Left renal pelvis (tissue), 4 donors: ENCODE results near the gene TIGD1. TPM values are rescaled to one million over a fixed set of nuclear protein-coding genes. Genes with fewer than 3 reads are reported as not detected.

Experiments
- DNase-seq, 4 donors: peaks; one replicate each; pipeline ENCODE4 v3.0.0-alpha.2; 2013; ENCODE audit warnings: low read depth in 4 of 4, low spot score in 3 of 4
- polyA plus RNA-seq, 4 donors: library from polyadenylated mRNA; unstranded; fragments of 120-200 nt; gene quantifications; one replicate each; pipeline ENCODE4 v1.2.1, GENCODE V29; 2013; ENCODE audit not compliant: insufficient read length in 4 of 4

The TIGD1 gene
- 10 to 100 TPM in 3 of 4 donors, 1 to 10 TPM in 1; 9.5 to 15.6 (median 11.9) TPM for polyA plus RNA-seq

DNA sequence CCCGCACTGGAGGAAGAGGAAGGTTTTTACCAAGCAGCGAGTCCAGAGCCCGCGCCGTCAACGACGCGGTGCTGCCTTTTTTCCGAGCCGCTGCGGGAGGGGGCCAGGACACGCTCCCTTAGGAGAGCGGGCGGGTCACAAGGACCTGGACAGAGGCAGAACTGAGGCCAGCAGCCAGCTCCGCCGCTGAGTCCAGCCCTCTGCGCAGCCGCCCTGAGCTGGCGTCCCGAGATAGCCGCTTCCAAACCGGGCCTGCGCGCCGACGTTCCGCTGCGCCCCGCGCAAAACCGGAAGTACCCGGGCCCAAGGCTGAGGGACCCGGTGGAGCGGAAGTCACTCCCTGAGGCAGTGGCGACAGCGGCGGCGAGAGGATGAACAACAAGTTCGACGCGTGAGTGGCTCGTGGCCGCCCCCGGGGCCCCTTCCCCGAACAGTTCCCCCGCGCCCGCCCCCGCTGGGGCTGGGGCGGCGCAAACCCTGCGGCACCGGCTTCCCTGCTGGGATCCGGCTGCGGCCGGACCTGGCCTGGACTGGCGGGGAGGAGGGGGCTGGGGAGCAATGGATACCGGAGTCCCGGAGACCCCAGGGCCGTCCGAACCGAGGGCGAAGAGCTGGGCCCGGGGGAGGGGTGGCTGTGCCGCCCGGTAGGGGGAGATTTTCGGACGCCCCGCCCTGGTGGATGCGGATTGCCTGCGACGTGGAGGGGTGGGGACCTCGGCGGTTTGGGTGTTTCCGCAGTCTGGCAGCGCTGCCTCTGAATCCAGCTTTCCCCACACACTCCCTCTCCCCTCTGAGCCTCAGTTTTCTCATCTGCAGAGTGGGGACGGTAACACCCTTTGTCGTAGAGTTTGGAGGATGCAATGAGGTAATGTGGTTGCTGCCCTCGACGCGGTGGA, at the start of gene TIGD1, which contains the start of gene EIF4E2:
TIGD1 (minus strand) TSS at position 204 of the 896 bp plus-strand sequence. CDS start 675 bp downstream, outside the sequence.
EIF4E2 (plus strand) TSS at position 336 of the 896 bp plus-strand sequence; CDS start at position 372, 36 bp downstream.
- peak; percentile 85 to 90 (median 88) for DNase-seq

DNA sequence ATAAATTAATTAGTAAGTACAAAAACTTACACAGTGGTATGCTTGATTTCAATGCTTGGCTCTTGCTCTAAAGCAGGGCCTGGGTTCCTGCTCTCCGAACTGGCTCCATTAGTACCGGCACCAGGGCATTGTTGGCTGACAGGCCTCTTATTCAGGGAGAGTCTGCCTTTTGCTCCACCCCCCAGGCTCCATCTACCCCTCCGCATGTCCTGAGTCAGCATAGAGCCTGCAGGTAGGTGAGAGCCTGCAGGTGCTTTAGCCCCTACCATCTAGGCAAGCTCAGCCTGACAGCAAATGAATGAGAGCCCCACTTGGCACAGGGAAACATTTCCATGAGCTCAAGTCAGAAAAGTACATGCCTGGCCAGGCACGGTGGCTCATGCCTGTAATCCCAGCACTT, 47.9 kb upstream of the TIGD1 start:
- DNase-seq, result no peak

DNA sequence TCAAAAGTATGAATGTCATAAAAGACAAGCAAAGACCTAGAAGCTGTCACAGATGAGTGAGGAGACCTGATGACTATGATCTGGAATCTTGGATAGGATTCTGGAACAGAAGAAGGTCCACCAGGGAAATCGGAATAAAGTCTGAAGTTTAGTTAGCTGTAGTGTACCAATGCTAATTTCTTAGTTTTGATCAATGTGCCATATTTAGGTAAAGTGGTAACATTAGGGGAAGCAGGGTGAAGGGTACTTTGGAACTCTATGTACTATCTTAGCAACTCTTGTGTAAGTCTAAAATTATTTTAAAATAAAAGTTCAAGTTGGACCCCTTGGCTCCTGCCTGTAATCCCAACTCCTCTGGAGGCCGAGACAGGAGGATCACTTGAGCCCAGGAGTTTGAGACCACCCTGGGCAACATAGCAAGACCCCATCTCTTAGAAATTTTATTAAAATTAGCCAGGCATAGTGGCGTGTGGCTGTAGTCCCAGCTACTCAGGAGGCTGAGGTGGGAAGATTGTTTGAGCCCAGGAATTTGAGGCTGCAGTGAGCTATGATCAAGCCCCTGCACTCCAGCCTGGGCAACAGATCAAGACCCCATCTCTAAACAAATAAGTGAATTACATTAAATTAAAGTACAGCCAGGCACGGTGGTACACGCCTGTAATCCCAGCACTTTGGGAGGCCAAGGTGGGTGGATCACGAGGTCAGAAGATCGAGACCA, 47.2 kb upstream of the TIGD1 start:
- DNase-seq, result no peak

DNA sequence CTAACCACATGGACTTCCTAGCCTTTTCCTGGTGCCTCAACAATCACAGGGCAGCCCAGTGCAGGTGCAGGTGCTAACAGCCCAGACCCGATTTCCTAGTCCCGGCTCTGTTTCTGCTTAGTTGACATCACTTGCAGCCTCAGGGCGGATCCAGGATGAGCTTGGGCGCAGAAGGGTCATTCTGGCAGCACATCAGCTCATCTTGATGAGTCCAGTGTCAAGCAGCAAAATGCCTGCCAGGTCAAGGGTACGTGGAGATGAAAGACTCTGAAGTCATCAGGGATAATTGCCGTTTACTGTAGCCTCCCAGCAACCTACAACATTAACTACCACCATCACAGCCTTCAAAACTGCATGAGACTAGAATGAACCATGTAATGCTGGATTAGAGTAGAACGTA, 43.6 kb upstream of the TIGD1 start:
- DNase-seq, result no peak

DNA sequence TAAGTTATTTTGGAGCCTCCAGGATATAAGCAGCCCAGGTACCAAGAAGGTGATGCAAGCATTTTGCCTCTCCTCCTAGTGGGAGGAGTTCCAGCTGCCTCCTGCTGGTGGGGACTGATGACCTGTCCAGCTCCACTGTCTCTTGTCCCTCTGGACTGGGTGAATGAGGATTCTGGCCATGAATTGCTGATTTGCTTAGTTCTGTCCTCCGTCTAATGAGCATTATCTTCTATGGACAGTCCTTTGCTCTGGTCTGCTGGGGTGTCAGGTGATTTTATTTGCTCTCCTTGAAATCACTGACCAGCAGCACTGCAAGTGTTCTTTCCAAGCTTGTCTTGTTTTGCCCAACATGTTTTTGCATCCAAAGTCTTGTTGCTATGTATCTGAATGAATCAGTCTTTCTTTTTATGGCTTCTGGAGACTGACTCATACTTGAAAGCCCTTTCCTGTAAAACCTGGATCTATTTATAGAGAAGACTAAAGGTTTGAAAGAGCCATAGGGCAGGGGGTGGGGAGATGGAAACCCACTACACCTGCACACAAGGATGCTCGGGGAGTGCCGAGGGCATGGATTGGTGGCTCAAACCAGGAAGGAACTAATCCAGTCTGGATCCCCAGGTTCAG, 42.5 kb upstream of the TIGD1 start:
- no peak for DNase-seq

DNA sequence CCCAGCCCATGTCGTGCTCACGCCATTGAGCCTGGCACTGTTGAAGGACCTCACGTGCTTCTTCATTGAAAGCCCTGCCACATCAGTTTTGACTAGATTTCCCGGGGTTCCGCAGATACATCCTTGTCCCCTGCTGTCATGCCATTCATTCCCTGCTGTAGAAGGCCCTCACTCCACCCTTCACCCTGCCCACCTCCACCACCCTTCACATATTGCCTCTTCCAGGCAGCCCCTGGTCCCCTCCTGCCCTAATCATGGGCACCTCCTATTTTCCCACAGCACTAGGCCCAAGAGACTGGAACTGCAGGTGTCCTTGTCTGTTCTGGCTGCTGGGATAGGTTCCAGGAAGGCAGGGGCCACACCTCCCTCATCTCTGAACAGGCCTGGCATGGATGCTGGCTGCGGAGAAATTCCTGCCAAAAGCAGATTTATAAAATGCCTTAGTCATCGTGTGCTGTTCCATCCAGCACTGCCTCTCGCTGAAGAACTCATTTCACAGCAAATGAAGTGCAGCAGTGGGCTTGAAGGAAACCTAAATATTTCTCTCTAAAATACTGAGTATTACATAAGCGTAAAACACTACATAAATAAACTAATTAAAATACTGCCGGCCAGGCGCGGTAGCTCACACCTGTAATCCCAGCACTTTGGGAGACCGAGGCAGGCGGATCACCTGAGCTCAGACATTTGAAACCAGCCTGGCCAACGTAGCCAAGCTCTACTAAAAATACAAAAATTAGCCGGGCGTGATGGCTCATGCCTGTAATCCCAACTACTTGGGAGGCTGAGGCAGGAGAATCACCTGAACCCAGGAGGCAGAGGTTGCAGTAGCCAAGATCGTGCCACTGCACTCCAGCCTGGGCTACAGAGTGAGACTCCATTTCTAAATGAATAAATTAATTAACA, 38.6 kb upstream of the TIGD1 start:
- DNase-seq, result no peak

DNA sequence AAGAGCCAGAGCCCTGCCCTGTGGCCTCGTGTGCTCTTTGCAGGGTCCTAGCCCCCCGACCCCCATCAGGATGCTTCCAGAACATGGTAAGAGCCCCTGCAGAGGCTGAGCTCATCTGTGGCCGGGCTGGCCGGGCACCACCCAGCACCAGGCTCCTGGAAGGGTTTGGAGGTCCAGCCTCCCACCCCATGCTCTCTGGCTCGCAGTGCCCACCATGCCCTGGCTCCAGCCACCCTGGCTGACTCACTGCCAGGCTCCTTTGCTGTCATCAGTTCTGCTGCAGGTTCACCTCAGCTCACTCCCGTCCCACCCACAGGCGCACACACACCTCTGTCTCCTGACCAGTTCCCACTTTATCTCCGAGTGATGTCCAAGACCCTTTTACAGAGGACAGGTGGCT, 37.7 kb upstream of the TIGD1 start:
- DNase-seq, result no peak

DNA sequence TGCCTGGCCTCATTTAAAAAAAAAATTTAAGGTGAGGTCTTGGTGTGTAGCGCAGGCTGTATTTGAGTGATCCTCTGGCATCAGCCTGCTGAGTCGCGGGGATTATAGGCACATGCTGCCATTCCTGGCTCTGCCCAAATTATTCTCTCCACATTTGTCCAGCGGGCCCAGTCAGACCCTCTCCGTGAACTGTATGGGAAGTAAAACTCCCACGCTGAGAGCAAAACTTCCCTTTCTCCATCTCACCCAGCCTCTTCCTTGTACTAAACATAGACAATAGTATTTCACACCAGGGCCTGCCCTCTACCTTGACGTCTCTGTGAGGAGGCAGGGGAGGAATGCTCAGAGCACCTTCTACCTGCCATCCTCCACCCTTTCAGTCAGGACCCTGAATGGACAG, 37.2 kb upstream of the TIGD1 start:
- DNase-seq, result no peak

DNA sequence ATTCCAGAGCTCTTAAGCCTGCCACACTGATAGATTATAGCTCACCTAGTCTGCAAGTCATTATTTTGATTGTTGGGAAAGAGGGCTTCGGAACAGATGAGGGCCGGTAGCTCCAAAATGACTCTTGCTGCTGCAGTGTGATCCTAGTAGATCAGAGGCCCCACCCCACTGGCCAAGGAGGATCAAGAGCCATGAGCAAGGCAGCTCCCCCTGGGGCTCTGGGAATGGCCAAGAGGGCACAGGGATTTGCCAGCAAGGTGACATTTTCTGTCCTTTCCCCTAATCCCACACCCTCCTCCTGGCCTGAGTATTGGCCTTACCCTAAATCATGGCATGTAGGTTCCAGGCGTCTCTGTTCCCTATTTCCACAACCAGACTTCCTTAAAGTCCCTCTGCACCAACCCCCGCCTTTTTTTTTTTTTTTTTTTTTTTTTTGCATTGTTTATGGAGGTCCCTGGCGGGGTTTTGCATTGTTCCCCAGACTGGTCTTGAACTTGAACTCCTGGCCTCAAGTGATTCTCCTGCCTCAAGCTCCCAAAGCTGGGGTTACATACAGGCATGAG, 36.7 kb upstream of the TIGD1 start:
- DNase-seq, result no peak

DNA sequence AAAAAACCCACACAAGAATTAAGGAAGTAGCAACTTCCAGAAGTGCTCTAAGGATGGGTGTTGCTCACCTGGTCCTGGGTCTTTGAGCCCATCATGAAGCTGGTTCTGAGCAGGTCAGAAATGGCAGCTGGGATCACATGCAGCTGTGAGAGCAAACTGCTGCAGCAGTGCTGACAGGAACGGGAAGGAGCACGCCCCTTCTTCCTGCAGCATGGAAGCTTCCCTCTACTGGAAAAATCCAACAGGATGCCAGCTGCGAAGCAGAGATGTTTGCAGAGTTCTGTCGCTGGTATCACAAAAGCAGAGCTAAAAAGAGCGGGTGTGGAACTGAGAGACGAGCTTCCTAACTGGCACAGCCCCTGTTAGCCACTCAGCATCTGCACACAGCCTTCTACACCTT, 33.9 kb upstream of the TIGD1 start:
- no peak for DNase-seq

DNA sequence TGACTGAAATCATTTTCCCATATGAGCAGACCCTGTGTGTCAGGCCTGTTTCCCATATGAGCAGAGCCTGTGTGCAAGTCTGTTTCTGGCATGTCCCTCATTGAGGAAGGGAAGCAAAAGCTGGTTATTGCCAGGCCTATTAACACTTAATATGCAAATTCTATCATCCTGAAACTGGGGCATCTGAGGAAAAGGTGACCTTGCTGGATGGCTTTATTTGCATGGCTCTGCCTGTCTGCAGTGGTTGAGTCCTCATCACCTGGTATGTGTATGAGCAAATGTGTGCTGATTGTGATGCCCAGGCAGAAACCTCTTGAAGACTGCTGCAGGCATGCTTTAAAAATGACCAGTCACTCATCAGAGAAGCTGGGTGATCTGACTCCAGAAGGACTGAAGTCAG, 31.4 kb upstream of the TIGD1 start:
- no peak for DNase-seq

DNA sequence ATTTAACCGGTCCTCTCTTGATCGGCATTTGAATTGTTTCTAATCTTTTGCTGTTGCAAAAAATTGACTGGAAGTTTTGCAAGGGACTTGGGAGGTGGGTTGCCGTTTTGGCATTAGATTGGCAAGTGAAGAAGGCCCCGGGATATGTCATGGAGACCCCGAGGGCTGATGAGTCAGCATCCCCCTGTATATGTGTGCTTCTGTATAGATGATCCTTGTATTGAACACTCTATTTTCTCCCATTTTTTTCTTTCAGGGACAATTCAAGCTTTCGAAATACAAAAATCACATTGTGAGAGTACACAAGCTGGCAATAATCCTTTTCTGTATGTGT, 30.3 kb upstream of the TIGD1 start:
- no peak for DNase-seq

DNA sequence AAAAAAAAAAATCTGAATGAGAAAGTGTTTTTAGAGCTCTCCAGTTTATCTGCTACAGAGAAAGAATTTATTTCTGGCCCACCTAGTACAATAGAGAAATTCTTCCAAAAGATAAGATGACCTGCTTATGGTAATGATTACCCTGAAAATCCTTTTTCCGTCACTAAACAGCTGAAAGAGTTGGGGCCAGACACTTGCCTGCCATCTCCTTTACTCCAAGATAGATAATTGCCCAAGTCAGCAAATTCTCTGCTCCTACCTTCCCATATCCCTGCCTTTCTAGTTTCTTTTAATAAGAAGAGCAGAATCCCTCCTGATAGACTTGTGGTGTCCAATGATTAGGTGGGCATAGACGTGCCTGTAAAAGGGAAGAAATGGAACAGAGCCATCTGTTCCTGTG, 28.3 kb upstream of the TIGD1 start:
- no peak for DNase-seq

DNA sequence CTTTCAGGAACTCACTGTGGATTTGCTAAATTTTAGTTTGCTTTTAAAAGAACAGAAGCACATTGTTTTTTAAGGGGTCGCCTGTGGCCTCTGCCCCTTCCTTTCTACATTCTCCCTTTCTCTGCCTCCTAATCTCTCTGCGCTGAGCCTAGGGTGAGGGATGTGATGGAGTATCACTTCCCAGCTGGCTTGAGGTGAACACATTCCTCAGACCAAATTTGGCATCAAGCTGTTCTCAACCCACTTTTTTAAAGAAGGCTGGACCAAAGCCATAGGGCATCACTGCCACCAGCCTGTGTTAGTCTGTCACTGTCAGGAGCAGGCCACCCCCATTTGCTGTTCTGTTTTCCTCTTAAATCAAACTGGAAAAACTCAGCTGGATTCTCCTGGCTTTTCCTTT, 27.5 kb upstream of the TIGD1 start:
- no peak for DNase-seq

DNA sequence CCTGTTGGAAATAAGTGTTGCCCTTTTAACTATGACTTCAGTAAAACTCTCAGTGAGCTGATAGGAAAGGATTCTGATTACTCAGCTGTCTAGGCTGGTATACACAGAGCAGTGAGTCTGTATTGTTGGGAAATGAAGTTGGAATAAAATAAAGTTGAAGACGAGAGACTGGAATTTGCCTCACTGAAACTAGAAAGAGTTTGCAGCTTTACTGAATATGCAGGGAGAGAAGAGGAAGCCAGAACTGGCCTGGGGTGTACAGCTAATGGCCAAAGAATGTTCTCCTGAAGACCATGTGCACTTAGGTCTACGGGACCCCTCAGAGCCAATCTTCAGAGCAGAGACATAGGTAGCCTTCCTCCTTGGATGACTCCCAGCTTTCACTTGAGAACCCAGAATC, 26.6 kb upstream of the TIGD1 start:
- DNase-seq, result no peak

DNA sequence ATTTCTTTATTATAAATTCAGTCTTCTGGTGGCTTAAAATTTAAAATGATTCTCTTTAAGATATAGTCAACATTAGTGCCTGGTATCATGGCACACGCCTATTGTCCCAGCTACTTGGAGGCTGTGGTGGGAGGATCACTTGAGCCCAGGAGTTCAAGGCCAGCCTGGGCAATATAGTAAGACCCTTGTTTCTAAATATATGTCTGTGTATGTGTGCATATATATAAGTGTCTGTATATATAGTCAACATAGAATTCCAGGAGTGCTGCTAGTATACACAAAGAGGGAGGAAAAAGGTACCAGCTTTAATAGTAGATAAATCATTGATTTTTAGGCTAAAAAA, 25.0 kb upstream of the TIGD1 start:
- DNase-seq, result no peak

DNA sequence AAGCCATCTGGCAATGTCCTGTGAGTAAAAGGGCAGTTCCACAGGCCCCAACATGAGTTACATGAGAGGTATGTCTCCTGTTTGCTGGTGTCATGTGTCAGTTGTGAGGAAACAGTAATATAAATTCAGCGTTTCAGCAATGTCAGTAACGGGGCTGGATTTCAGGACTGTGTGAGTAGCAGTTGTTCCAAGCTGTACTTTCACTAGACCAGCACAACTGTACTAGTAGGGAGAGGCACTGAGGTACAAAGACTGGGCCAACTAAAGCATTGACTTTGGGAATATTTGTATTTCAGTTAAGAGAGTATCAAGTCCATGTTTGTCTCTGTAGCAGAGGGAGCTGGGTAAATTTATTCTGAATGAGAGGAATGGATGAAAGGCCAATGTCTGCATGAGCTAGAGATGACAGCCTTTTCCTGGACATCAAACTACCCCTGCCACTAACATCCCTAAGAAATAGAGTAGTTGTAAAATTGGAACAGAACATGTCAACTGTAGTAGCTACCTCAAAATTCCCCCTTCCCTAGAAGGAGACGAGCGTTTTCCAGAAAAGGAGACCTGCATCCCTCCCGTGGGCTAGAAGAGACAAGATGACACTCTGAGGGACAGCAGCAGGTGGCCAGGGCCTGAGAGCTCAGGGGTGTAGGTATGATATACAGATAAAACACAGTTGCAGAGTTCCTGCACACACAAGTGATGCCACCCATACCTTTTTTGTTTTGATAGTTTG, 24.5 kb upstream of the TIGD1 start:
- DNase-seq, result no peak

DNA sequence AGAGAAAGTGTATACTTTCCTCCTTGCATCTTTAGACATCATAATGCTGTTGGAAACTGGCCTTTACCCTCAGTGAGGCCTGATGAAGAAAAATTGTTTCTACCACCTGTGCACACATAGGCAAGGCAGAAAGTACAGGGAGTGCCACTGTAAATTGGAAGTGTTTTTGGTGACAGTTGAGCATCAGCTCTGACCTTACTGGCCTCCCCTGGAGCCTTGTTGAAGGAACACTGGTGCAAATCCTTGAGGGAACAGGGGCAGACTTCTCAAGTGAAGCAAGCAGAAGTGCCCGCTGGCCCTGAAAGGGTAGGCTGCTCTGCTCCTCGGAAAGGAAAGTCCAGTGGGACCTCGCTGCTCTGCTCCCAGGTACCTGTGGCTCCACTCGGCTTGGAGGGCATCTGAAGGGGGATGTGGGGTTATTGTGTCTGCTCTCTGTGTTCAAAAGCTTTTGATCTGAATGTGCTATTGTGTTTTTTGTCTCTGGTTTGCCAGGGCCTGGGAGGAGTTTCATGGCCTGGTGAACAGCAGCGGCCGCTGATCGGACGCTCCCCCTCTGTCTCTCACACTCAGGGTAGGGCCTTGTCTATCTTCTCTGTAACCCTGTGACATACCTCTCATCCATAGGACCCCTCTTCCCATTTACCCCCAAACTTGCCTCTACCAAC, 23.5 kb upstream of the TIGD1 start:
- no peak for DNase-seq

DNA sequence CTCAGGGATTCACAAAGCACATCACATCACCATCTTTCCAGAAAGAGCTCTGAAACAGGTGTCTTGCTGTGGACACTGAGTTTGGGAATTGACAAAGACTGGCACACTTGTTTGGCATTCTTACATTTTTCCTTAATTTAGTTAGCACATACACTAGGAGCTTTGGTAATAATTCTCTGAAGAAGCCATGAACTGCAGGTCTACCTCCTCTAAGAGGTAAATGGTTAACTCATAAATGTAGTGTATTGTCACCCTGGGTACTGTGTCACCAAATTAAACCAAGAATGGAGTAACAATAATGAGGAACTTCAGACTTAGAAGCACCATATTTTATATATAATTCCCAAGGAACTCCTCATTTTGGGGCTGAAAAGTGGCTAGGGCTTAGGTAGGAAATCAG, 22.7 kb upstream of the TIGD1 start:
- DNase-seq, result no peak
